NT2/D1 (cell line): ENCODE data around the gene SV2A.

Experiments used
- SUZ12 ChIP-seq: IDR thresholded peaks from 2 replicates; pipeline ENCODE4 v1.6.1; 2011; ENCODE audit not compliant: insufficient read length, insufficient read depth; ENCODE audit errors: extremely low read depth
- YY1 ChIP-seq: IDR thresholded peaks from 2 replicates; pipeline ENCODE4 v1.6.1; 2011; ENCODE audit not compliant: insufficient read length, insufficient read depth
- ZNF274 ChIP-seq: IDR thresholded peaks from 2 replicates; pipeline ENCODE4 v1.6.1; 2011; ENCODE audit warnings: mild to moderate bottlenecking, low read depth, low read length

DNA sequence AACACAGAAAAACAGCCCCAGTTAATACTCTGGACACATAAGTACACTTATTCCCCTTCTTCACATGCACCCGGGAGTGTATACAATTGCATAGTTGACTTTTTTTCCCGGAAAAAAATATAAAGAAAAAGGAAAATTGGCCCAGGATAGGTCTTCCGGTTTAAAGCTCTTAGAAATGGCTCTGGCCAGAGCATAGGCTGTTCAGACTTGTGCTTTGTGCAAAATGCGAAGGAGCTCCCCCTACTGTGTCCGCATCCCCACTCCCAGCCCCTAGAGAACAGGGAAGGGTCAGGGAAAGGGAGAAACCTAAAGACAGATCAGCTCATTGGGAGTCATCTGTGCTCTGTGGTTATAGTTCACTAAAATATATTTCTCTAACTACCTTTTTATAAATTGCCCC, 24.6 kb upstream of the SV2A start:
- TF ChIP-seq SUZ12 (no peak), YY1 (no peak), ZNF274 (no peak)
